OCI-LY1 (cell line): Measurements from ENCODE around the gene CHMP2B.

Experiments used
- H2AFZ ChIP-seq: fragments of 200-600 bp; sonication (generic), shearing (Covaris generic); 2 replicates; pipeline ENCODE4 v1.6.0; 2014; ENCODE audit warnings: antibody characterized with exemption, mild to moderate bottlenecking, low read length
- H3F3A ChIP-seq: fragments of 200-600 bp; sonication (generic), shearing (Covaris generic); 2 replicates; pipeline ENCODE4 v1.6.0; 2014; ENCODE audit warnings: mild to moderate bottlenecking, antibody characterized with exemption, low read length, moderate library complexity; ENCODE audit not compliant: insufficient read depth
- H3K27ac ChIP-seq: fragments of 200-600 bp; sonication (generic); 2 replicates; pipeline ENCODE4 v1.5.1; 2014; ENCODE audit warnings: low read length, mixed run types, mild to moderate bottlenecking, low read depth; ENCODE audit not compliant: poor library complexity, severe bottlenecking
- H3K27me3 ChIP-seq: fragments of 200-600 bp; sonication (generic); 2 replicates; pipeline ENCODE4 v1.6.0; 2014; ENCODE audit warnings: antibody characterized with exemption, mild to moderate bottlenecking, low read length, moderate library complexity; ENCODE audit not compliant: insufficient read depth
- H3K36me3 ChIP-seq: fragments of 200-600 bp; sonication (generic); 2 replicates; pipeline ENCODE4 v1.6.1; 2014; ENCODE audit warnings: mild to moderate bottlenecking, antibody characterized with exemption, low read length, moderate library complexity, mixed read lengths; ENCODE audit not compliant: insufficient read depth
- H3K4me1 ChIP-seq: fragments of 200-600 bp; sonication (generic); 2 replicates; pipeline ENCODE4 v1.5.1; 2014; ENCODE audit warnings: mild to moderate bottlenecking, low read length, moderate library complexity; ENCODE audit not compliant: insufficient read depth, severe bottlenecking
- H3K4me2 ChIP-seq: fragments of 200-600 bp; sonication (generic), shearing (Covaris generic); 2 replicates; pipeline ENCODE4 v1.6.1; 2014; ENCODE audit warnings: low read length
- H3K4me3 ChIP-seq: fragments of 200-600 bp; sonication (generic); 2 replicates; pipeline ENCODE4 v1.5.1; 2014; ENCODE audit warnings: low read length, low read depth, mild to moderate bottlenecking, mixed read lengths; ENCODE audit not compliant: poor library complexity, severe bottlenecking
- H3K79me2 ChIP-seq: fragments of 200-600 bp; shearing (Covaris generic); 2 replicates; pipeline ENCODE4 v1.6.1; 2016; ENCODE audit warnings: mixed run types, low read length, mixed read lengths; ENCODE audit not compliant: insufficient read depth
- H3K9ac ChIP-seq: fragments of 200-600 bp; sonication (generic), shearing (Covaris generic); 2 replicates; pipeline ENCODE4 v1.6.1; 2014; ENCODE audit warnings: mild to moderate bottlenecking, low read length, mixed read lengths
- H3K9me2 ChIP-seq: fragments of 200-600 bp; sonication (generic), shearing (Covaris generic); 2 replicates; pipeline ENCODE4 v1.6.1; 2014; ENCODE audit warnings: low read depth, mild to moderate bottlenecking, low read length, mixed read lengths
- H3K9me3 ChIP-seq: fragments of 200-600 bp; shearing (Covaris generic); 2 replicates; pipeline ENCODE4 v1.6.1; 2014; ENCODE audit warnings: low read length, mixed read lengths
- H4K20me1 ChIP-seq: fragments of 200-600 bp; sonication (generic), shearing (Covaris generic); 2 replicates; pipeline ENCODE4 v1.6.0; 2016; ENCODE audit warnings: mild to moderate bottlenecking, low read length; ENCODE audit not compliant: insufficient read depth
- CTCF ChIP-seq: fragments of 200-600 bp; sonication (generic), shearing (Covaris generic); IDR thresholded peaks from 2 replicates; pipeline ENCODE4 v1.5.1; 2017; ENCODE audit warnings: mild to moderate bottlenecking, antibody characterized with exemption, low read length, moderate library complexity, mixed read lengths
- EZH2 ChIP-seq: fragments of 200-600 bp; sonication (generic), shearing (Covaris generic); IDR thresholded peaks from 2 replicates; pipeline ENCODE4 v1.8.0; 2017; ENCODE audit warnings: borderline replicate concordance, mixed run types, mild to moderate bottlenecking, antibody characterized with exemption, low read length, moderate library complexity, mixed read lengths

Gene CHMP2B

GRCh38 chr3:87201727-87202126, 25.4 kb upstream of the CHMP2B start:
- Histone ChIP-seq H3K4me1 (no peaks in the 10 kb centered on the region), H3K36me3 (no peaks in the 10 kb centered on the region), H3K9me2 (no peaks in the 10 kb centered on the region), H3K4me3 (no peak overlapping the region), H4K20me1 (no peaks in the 10 kb centered on the region), H3K27ac (no peak overlapping the region), H3K79me2 (no peaks in the 10 kb centered on the region), H3K4me2 (no peak overlapping the region), H3K27me3 (no peaks in the 10 kb centered on the region), H3K9me3 (no peaks in the 10 kb centered on the region), H3F3A (no peaks in the 10 kb centered on the region), H3K9ac (no peak overlapping the region), H2AFZ (no peak overlapping the region)
- TF ChIP-seq EZH2: no peak
- no peak for TF ChIP-seq CTCF

- Histone ChIP-seq H3K27ac (no peak overlapping the region), H2AFZ (no peak overlapping the region), H3K9ac (no peak overlapping the region), H3K79me2 (no peaks in the 10 kb centered on the region), H3K9me3 (no peaks in the 10 kb centered on the region), H3K4me2 (no peak overlapping the region), H3K4me1 (no peaks in the 10 kb centered on the region), H3K27me3 (no peaks in the 10 kb centered on the region), H3K36me3 (no peaks in the 10 kb centered on the region), H3K9me2 (no peaks in the 10 kb centered on the region), H4K20me1 (no peaks in the 10 kb centered on the region), H3F3A (no peaks in the 10 kb centered on the region), H3K4me3 (no peak overlapping the region)
- TF ChIP-seq CTCF: no peak
- TF ChIP-seq EZH2: no peak
Observed at GRCh38 chr3:87203809-87204208, 23.3 kb upstream of the CHMP2B start.

GRCh38 chr3:87206070-87206469, 21.0 kb upstream of the CHMP2B start:
- Histone ChIP-seq H3F3A (no peaks in the 10 kb centered on the region), H3K27ac (no peak overlapping the region), H3K4me2 (no peak overlapping the region), H3K27me3 (no peaks in the 10 kb centered on the region), H2AFZ (no peak overlapping the region), H3K9ac (no peak overlapping the region), H4K20me1 (no peaks in the 10 kb centered on the region), H3K4me1 (no peaks in the 10 kb centered on the region), H3K9me3 (no peaks in the 10 kb centered on the region), H3K4me3 (no peak overlapping the region), H3K9me2 (no peaks in the 10 kb centered on the region), H3K79me2 (no peaks in the 10 kb centered on the region), H3K36me3 (no peaks in the 10 kb centered on the region)
- TF ChIP-seq CTCF: no peak
- TF ChIP-seq EZH2: no peak
